GM12865 (cell line): ENCODE results near the gene RNF144B.
"Not testable (repeated sequence)": the region's sequence is repeated elsewhere in the genome, so short reads cannot be mapped to it uniquely, and the experiment has no call there.

ENCODE experiments used
- DNase-seq: peaks from one replicate; pipeline ENCODE4 v3.0.0; 2010; ENCODE audit warnings: low read depth
- H3K4me3 ChIP-seq: 2 replicates; pipeline ENCODE4 v1.5.1; 2011; ENCODE audit warnings: mild to moderate bottlenecking, low read depth, low read length, control low read depth
- CTCF ChIP-seq: IDR thresholded peaks from 2 replicates; pipeline ENCODE4 v1.5.1; 2011; ENCODE audit warnings: low read length, control low read depth, low read depth, inconsistent platforms; ENCODE audit not compliant: insufficient read depth; ENCODE audit errors: missing control alignments

RNF144B gene

GRCh38 chr6:18349386-18349785 lies 37.8 kb upstream of the RNF144B start:
- DNase-seq = no peak
- TF ChIP-seq CTCF = no peak
- H3K4me3 ChIP-seq = no peak overlapping the region

GRCh38 chr6:18350271-18350670 lies 36.9 kb upstream of the RNF144B start:
- DNase-seq = no peak
- TF ChIP-seq CTCF = no peak
- no peak overlapping the region for H3K4me3 ChIP-seq

GRCh38 chr6:18350712-18351111 lies 36.4 kb upstream of the RNF144B start:
- DNase-seq = no peak
- no peak for TF ChIP-seq CTCF
- H3K4me3 ChIP-seq = no peak overlapping the region

GRCh38 chr6:18352001-18352400 lies 35.1 kb upstream of the RNF144B start:
- no peak for DNase-seq
- no peak for TF ChIP-seq CTCF
- no peak overlapping the region for H3K4me3 ChIP-seq

GRCh38 chr6:18352842-18353241 lies 34.3 kb upstream of the RNF144B start:
- no peak for TF ChIP-seq CTCF
- no peak overlapping the region for H3K4me3 ChIP-seq
- DNase-seq = peak; percentile 28

GRCh38 chr6:18353251-18353650 lies 33.9 kb upstream of the RNF144B start:
- TF ChIP-seq CTCF = no peak
- no peak for DNase-seq
- H3K4me3 ChIP-seq = no peak overlapping the region

GRCh38 chr6:18357546-18357945 lies 29.6 kb upstream of the RNF144B start:
- DNase-seq = not testable (repeated sequence)

More at GRCh38 chr6:18357546-18357945, 29.6 kb upstream of the RNF144B start:
- H3K4me3 ChIP-seq = not testable (repeated sequence)
